Measurements from ENCODE around the gene CFAP251. TPM values are rescaled to one million over a fixed set of nuclear protein-coding genes. Genes with fewer than 3 reads are reported as not detected.
A peak's percentile ranks its signal among the peaks of the same experiment; 100 is the strongest.

Gene CFAP251
- total RNA-seq, 4 donors from 2014 or later, result 0.41 to 1.7 TPM; not detected in 2

GRCh38 chr12:121996050-121996944, 77.9 kb downstream of the CFAP251 start:
- Histone ChIP-seq H3K4me1 (no peaks in the 10 kb centered on the region), H3K36me3 (no peaks in the 10 kb centered on the region), H3K9me3 (no peaks in the 10 kb centered on the region), H3K4me3 (no peak overlapping the region), H3K27me3 (no peaks in the 10 kb centered on the region), H3K27ac (no peak overlapping the region)
- in situ Hi-C loops (cut with MboI; ENCODE audit: low pct_ligation_motif_present in 1 of 4, low pct_unique_long_range_greater_than_20kb in 1 of 4, low sequenced_read_pairs in 3 of 4) (no loop called here), intact Hi-C loops (cut with DNase I; ENCODE audit: low total_unique reads) (loop anchor here (10.0 kb wide), 1 partner anchor 719 kb away; the partner anchor contains the start of gene HCAR3)
- TF ChIP-seq CTCF (IDR thresholded peaks at IDR 0.05), result no peak
- no peak for TF ChIP-seq POLR2A (IDR thresholded peaks at IDR 0.05)
- TF ChIP-seq EP300 (IDR thresholded peaks at IDR 0.05; ENCODE audit: low read depth), result no peak
- TF ChIP-seq POLR2AphosphoS5 (IDR thresholded peaks at IDR 0.05), result no peak
- no peak for DNase-seq
- 36 to 48% methylated on average over 9 of the region's 9 CpGs for WGBS, 2 donors (ENCODE audit: low coverage in 1 of 2)

- Histone ChIP-seq H3K4me3 (no peak overlapping the region), H3K27me3 (no peaks in the 10 kb centered on the region), H3K4me1 (no peaks in the 10 kb centered on the region), H3K27ac (no peak overlapping the region), H3K36me3 (no peaks in the 10 kb centered on the region), H3K9me3 (no peaks in the 10 kb centered on the region)
- DNase-seq, result no peak
- TF ChIP-seq POLR2AphosphoS5 (IDR thresholded peaks at IDR 0.05) (no peak), EP300 (IDR thresholded peaks at IDR 0.05; ENCODE audit: low read depth) (no peak)
- 86 to 87% methylated on average over 6 to 13 of the region's 13 CpGs for WGBS, 2 donors (ENCODE audit: low coverage in 1 of 2)
- intact Hi-C loops (cut with DNase I; ENCODE audit: low total_unique reads) (loop anchor here (10.0 kb wide), 1 partner anchor 718 kb away; the partner anchor contains the start of gene HCAR3), in situ Hi-C loops (cut with MboI; ENCODE audit: low pct_ligation_motif_present in 1 of 4, low pct_unique_long_range_greater_than_20kb in 1 of 4, low sequenced_read_pairs in 3 of 4) (no loop called here)
These were observed 78.7 kb downstream of the CFAP251 start for GRCh38 chr12:121996945-121997612.

GRCh38 chr12:122001466-122002209, 83.2 kb downstream of the CFAP251 start:
- in situ Hi-C loops (cut with MboI; ENCODE audit: low pct_ligation_motif_present in 1 of 4, low pct_unique_long_range_greater_than_20kb in 1 of 4, low sequenced_read_pairs in 3 of 4), result no loop called here
- Histone ChIP-seq H3K9me3 (no peaks in the 10 kb centered on the region), H3K36me3 (no peaks in the 10 kb centered on the region), H3K27me3 (no peaks in the 10 kb centered on the region), H3K4me3 (no peak overlapping the region), H3K27ac (no peak overlapping the region), H3K4me1 (peaks cover 0 to 3% (median 0%) of the 10 kb centered on the region in 4 donors)
- no peak for TF ChIP-seq POLR2A (IDR thresholded peaks at IDR 0.05)
- no peak for TF ChIP-seq EP300 (IDR thresholded peaks at IDR 0.05; ENCODE audit: low read depth)
- TF ChIP-seq POLR2AphosphoS5 (IDR thresholded peaks at IDR 0.05), result no peak
- no peak for TF ChIP-seq CTCF (IDR thresholded peaks at IDR 0.05)
- intact Hi-C loops (cut with DNase I; ENCODE audit: low total_unique reads), result no loop called here
- WGBS, 2 donors (ENCODE audit: low coverage in 1 of 2), result 88 to 92% methylated on average over 5 to 17 of the region's 17 CpGs
- no peak for DNase-seq

GRCh38 chr12:122003651-122004611, 85.5 kb downstream of the CFAP251 start:
- intact Hi-C loops (cut with DNase I; ENCODE audit: low total_unique reads), result no loop called here
- peak overlapping the region in 2 of 4 donors; percentile 14 to 21 for H3K27ac ChIP-seq
- H3K4me1 ChIP-seq, result peaks cover 0 to 3% (median 0%) of the 10 kb centered on the region in 4 donors
- in situ Hi-C loops (cut with MboI; ENCODE audit: low pct_ligation_motif_present in 1 of 4, low pct_unique_long_range_greater_than_20kb in 1 of 4, low sequenced_read_pairs in 3 of 4), result no loop called here
- H3K9me3 ChIP-seq, result no peaks in the 10 kb centered on the region
- peak; percentile 12 for DNase-seq
- H3K4me3 ChIP-seq, result no peak overlapping the region
- WGBS, 2 donors (ENCODE audit: low coverage in 1 of 2), result 66 to 91% methylated on average over 7 to 17 of the region's 28 CpGs
- H3K27me3 ChIP-seq, result no peaks in the 10 kb centered on the region
- no peak for TF ChIP-seq CTCF (IDR thresholded peaks at IDR 0.05)
- TF ChIP-seq POLR2AphosphoS5 (IDR thresholded peaks at IDR 0.05), result no peak
- TF ChIP-seq EP300 (IDR thresholded peaks at IDR 0.05; ENCODE audit: low read depth), result no peak
- no peak for TF ChIP-seq POLR2A (IDR thresholded peaks at IDR 0.05)
- H3K36me3 ChIP-seq, result no peaks in the 10 kb centered on the region

All from transverse colon (tissue), 4 donors.